Limb (tissue), 2 donors: ENCODE measurements around the gene ZNF679.
"Not testable (repeated sequence)": the region's sequence is repeated elsewhere in the genome, so short reads cannot be mapped to it uniquely, and the experiment has no call there.

Source experiments
- DNase-seq, 2 donors: peaks; one replicate each; pipeline ENCODE4 v3.0.0-alpha.2; 2016; ENCODE audit errors: extremely low spot score in 2 of 2

Gene ZNF679

DNA sequence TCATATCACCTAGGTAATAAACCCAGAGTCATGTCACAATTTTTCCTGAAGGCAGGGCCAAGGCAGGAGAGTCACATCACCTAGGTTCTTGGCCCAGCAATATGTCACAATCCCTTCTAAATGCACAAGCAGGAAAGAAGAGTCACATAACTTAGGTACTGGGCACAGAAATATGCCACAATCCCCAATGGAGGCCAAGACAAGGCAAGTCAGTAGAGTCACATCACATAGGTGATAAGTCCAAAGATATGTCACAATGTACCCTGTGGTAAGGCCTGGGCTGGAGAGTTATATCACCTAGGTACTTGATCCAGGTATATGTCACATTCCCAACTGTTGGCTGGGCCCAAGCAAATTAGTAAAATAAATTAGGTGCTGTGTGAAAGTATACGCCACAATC is at the start of gene ZNF679:
TSS of gene ZNF679 (plus strand) at position 301 of the 400 bp plus-strand sequence. CDS start 20,644 bp downstream, outside the sequence.
- DNase-seq = not testable (repeated sequence)

DNA sequence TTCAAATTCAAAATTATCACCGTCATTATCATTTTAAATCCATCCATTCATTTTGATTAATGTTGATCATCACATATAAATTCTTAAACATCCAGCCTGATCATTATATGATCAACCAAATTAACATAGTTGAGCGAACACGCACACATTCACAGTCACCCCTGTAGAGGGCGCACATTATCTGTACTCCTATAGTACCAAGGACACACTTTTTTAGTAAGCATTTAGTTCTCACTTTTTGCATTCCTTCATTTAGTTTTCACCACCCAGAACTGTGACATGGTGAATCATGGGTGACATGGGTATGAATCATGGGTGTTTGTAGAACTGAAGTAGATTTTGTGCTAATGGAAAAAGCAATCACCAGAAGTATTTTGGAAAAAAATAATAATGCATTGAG is 47.3 kb upstream of the ZNF679 start:
- DNase-seq = no peak

DNA sequence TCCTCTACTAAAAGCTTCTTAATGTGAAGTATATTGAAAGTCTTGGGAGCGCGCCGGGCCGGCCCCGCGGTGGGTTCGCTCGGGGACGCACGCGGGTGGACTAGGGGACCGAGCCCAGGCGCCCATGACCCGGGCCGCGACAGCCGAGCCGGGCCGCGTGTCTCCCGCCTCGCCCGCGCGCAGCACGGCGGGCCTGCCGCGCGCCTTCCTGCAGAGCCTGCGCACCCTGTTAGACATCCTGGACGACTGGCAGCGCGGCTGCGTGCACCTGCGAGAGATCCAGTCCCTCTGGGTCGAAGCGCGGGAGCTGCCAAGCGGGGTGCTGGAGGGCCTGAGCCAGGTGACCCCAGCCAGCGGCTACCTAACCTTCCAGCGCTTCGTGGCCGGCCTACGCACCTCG is 46.7 kb upstream of the ZNF679 start:
- no peak for DNase-seq

DNA sequence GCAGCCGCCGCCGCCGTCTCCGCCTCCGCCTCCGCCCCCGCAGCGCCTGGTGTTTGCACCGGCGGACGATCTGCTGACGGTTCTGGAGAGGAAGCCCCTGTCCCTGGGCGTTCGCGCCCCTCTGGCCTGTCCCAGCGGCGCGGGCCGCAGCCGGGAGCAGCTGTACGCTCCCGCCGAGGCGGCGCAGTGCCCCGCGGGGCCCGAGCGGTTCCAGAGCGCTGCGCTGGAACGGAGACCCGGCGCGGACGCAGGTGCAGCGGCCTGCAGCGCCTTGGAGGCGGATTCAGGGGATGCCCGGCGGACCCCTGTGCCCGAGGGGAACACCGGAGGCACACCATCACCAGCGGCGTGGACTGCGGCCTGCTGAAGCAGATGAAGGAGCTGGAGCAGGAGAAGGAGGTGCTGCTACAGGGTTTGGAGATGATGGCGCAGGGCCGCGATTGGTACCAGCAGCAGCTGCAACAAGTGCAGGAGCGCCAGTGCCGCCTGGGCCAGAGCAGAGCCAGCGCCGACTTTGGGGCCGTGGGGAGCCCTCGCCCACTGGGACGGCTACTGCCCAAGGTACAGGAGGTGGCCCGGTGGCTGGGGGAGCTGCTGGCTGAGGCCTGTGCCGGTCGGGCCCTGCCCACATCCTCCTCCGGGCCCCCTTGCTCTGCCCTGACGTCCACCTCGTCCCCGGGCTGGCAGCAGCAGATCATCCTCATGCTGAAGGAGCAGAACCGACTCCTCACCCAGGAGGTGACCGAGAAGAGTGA is 46.1 kb upstream of the ZNF679 start:
- DNase-seq = no peak

DNA sequence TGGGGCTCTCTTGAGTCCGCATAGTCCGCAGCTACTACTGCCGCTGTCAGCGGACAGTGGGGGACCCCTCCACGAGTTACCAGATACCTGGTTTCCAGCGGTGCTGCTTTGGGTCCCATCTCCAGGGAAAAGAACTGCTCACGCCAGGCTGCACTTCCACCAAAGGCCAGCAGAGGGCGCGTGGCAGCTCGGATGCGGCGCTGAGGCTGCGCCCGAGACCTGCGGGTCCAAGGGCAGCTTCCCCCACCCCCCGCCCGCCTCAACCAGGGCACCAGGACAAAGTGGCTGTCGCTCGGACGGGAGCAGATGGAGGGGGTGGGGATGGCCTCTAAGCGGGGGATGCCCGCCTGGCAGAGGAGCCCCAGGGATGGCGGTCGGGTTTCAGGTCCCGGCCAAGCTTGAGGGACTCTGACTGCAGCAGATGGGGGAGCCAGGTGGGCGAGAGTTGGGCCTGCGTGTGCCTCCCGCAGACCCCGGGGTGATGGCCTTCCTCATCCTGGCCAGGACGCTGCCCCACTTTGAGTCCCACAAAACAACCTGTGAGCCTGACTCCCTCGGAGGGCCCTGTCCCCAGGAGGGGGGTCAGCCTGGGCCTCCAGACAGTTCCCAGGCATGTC is 45.0 kb upstream of the ZNF679 start:
- DNase-seq = no peak

DNA sequence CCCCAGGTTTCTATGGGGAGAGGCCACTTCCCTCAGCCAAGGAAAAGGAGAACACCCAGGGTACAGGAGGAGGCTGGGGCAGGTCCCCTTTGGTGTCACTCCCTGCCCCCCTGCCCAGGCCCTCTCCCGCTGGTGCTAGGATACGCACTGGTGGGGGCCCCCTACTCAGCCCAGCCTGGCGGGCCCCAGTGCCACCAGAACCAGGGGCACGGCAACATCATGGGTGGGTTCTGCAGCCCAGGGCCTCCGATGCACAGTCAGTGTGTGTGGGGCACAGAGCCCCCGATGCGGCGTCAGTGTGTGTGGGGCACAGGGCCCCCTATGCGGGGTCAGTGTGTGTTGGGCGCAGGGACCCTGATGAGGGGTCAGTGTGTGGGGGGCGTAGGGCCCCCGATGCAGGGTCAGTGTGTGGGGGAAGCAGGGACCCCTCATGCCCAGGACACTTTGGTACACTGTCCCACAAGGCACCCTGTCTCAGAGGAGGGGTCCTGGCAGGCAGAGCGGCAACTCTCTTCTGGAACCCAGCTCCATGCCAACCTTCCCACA is 44.4 kb upstream of the ZNF679 start:
- no peak for DNase-seq

DNA sequence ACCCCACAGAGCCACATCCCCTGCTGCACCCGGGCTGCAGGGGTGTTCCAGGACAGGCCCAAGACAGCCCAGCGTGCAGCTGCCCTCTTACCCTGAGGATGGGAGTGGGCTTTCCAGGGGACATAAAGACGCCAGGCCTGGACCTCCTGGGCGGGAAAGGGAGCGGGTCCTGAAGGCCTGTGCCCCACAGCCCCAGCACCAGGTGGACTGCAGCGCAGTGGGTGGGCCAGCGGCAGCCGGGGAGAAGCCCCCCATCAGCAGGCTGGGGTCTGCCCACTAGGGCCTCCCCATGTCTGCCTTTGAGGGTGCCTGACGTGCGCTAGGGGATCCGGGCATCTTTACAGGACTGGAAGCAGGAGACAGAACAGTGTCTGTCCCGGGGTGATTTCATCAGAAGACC is 43.9 kb upstream of the ZNF679 start:
- DNase-seq = no peak

DNA sequence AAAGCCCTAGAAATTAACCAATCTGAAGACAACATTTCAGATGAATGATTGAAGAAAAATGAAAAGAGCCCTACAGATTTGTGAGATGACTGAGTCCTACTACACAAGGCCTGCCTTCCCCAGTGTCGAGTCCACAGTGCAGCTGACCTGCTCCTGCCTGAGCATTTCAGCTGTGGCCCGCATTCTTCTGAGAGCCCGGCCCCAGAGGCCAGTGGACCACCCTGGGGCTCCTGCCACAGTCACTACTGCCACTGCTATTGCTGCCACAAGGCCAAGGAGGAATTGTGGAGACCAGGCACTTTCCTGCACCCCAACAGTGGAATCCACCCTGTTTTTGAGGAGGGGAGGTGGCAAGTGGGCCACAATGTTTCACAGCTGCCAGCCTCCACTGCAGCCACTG is 40.9 kb upstream of the ZNF679 start:
- no peak for DNase-seq

DNA sequence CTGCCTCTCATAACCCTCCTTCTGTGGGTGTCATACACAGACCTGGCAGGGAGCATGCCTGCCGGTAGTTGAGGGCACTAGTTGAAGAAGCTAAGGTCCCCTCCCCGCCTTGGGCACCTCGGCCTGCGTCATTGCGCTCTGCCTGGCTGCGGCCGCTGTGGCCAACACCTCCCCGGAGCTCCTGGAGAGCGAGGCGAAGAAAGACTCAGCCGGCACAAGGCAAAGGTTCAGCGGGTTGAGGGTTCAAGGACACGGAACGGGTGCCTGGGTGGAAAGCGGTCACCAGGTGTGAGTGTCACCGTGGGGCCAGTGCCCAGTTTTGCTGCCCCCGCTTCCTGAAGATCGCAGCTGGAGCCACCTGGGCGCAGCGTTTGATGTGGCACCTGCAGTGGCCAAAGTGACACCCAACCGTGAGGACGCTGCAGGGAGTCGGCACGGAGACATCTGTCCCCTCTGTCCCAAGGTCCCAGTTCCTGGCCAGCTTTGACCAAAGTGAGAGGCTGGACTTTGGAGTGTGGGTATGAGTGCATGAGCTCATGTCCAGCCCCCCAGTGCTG is 36.0 kb upstream of the ZNF679 start:
- no peak for DNase-seq

DNA sequence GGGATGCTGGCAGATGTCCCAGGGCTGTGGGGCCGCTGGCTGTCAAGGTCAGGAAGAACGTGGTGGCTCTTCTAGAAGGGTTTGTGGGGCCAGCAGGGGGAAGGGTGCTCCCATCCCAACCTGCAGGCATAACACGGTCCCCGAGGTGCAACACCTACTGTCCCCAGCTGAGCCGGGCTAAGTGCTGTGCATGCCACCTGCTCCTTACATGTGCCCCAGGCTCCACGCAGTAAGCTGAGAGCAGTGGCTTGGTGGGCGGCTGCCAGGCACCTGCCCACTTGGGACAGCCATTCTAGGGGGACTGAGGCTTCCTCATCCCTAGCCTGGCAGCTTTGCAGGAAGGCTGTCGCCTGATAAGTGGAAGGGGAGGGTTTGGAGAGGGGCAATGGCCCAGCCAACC is 35.5 kb upstream of the ZNF679 start:
- DNase-seq = no peak

DNA sequence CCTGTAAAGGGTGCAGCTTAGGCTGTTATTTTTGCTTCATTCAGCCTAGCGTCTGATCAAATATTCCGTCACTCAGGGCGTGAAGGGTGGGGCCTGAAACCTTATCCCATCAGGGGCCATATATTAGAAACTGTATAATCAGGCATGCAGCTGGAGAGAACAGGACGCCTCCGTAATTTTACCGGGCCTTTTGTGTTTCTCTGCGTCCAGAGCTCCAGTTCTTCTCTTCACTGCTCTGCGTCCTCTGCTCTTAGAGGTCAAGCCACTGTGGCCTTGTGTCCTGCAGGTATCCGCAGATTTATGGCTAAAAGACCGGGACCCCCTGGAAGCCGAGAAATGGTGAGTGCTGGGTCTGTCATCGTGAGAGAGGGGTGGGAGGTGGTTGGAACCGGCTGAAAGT is 21.4 kb upstream of the ZNF679 start, which contains the start of gene ZNF735:
TSS of gene ZNF735 (plus strand) at position 301 of the 400 bp plus-strand sequence. CDS start at position 301, 0 bp downstream.
- no peak for DNase-seq

DNA sequence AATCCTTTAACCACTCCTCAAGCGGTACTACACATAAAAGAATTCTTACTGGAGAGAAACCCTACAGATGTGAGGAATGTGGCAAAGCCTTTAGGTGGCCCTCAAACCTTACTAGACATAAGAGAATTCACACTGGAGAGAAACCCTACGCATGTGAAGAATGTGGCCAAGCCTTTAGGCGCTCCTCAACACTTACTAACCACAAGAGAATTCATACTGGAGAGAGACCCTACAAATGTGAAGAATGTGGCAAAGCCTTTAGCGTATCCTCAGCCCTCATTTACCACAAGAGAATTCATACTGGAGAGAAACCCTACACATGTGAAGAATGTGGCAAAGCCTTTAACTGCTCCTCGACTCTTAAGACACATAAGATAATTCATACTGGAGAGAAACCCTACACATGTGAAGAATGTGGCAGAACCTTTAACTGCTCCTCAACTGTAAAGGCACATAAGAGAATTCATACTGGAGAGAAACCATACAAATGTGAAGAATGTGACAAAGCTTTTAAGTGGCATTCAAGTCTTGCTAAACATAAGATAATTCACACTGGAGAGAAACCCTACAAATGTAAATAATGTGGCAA is 8.5 kb upstream of the ZNF679 start:
- not testable (repeated sequence) for DNase-seq

DNA sequence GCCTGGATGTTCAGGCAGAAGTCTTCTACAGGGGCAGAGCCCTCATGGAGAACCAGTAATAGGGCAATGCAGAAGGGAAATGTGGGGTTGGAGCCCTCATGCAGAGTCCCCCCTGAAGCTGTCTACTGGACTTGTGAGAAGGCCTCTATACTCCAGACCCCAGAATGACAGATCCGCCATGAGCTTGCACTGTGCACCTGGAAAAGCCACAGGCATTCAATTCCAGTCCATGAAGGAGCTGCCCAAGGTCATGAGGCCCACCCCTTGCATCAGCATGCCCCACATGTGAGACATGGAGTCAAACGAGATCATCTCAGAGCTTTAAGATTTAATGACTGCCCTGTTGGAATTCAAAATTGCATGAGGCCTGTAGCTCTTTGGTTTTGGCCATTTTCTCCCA is 4.9 kb upstream of the ZNF679 start:
- no peak for DNase-seq

DNA sequence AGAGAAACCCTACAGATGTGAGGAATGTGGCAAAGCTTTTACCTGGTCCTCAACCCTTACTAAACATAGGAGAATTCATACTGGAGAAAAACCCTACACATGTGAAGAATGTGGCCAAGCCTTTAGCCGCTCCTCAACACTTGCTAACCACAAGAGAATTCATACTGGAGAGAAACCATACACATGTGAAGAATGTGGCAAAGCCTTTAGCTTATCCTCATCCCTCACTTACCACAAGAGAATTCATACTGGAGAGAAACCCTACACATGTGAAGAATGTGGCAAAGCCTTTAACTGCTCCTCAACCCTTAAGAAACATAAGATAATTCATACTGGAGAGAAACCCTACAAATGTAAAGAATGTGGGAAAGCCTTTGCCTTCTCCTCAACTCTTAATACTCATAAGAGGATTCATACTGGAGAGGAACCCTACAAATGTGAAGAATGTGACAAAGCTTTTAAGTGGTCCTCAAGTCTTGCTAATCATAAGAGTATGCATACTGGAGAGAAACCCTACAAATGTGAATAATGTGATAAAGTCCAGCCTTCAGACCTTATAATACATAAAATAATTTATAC is 38.2 kb downstream of the ZNF679 start:
- DNase-seq = no peak

DNA sequence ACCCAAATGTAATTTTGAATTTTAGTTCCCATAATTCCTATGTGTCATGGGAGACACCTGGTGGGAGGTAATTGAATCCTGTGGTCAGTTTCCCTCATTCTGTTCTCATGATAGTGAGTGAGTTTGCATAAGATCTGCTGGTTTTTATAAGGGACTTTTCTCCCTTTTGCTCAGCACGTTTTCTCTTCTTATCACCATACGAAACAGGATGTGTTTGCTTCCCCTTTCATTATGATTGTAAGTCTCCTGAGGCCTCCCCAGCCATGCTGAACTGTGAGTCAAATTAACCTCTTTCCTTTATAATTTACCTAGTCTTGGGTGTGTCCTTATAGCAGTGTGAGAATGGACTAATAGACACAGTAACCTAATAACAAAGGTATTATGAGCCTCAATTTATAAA is 49.4 kb downstream of the ZNF679 start:
- no peak for DNase-seq

DNA sequence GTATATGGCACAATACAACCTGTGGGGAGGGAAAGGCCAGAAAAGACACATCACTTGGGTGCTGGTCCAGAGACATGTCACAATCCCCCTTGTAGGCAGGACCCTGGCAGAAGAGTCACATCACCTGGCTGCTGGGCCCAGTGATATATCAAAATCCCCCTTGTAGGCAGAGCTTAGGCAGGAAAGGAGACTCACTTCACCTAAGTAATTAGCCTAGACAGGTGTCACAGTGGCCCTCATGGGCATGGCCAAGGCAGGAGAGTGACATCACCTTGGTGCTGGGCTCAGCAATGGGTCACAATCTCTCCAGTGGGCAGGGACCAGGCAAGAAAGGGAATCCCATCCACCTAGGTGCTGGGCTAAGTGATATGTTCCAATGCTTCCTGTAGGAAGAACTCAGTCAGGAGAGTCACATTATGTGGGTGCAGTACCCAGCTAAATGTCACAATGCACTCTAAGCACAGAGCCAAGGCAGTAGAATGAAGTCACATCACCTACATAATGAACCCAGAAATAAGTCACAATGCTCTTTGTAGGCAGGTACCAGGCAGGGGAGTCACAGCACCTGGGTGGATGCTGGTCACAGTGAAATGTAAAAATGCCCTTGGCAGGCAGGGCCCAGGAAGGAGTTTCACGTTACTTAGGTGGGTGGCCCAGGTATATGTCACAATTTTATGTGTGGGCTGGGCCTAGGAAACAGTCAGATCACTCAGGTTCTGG is 66.6 kb downstream of the ZNF679 start:
- DNase-seq = no peak

DNA sequence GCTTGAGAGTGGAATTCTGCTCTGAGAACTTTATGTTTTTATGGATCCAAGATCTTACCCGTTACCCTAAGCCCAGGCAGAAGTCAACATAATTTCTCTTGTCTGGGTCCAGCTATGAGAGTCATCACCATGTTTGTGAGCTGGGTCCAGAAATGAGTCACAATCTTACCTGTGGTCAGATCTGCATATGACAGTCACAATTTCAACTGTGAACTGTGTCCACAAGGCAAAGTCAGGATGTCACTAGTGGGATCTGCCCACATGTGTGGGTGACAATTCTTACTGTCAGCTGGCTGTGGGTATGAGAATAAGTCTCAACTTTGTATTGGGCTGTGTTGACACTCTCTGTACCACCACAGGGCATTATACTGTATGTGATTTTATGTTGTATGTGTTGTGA is 69.1 kb downstream of the ZNF679 start:
- DNase-seq = not testable (repeated sequence)

DNA sequence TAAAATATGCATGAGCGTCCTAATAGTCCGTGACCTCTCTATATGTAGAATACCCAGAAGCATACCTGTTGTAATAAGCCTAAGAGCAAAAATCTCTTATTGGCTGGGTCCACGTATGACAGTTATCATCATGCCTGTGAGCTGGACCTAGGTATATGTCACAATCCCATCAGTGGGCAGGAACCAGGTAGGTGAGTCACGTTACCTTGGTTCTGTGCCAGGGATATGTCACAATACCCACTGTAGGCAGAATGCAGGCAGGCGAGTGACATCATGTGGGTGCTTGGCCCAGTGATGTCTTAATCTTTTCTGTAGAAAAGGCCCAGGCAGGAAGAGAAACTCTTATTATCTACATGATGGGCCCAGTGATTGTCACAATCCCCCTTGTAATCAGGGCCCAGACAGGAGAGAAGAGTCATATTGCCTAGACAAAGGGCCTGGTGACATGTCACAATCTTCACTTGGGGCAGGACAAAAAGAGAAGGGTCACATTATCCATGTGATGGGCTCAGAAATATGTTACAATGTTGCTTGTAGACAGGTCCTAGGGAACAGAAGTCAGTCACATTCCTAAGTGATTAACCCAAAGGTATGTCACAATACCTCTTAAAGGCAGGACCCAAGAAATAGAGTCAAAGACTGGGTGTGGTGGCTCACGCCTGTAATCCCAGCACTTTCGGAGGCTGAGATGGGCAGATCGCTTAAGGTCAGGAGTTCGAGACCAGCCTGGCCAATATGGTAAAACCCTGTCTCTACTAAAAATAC is 72.5 kb downstream of the ZNF679 start:
- no peak for DNase-seq

DNA sequence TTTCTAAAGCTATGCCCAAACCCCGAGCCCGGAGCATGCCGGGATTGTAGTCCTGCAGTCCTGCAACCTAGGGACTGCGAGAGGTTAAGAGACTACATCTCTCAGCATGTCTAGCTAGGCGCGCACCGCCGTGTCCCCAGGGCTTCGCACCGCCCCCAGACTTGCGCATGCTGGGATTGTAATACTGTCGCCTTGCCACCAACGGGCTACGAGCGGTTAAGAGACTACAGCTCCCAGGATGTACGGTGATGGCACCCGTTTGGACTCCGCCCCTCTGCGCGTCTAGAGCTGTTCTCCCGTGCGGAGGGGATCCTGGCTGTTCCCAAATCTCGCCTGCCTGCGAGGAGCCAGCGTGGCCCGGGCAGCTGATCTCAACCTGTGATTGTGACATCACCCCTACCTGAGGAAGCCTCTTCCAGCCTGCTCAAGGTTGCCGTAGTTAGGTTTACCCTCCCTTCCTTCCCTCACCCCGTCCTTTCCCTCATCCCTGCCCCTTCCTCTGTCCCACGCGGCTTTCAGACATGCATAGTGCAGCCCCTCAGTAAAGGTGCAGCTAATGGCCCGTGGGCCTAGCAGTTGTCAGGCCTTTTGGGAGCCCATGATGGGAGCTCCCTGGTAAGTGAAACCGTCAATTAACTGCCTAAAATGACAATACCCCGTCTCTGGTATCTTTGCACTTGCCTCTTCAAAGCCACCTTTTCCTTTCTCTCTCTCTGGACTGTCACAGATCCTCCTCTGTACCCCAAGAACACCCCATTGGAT is 79.2 kb downstream of the ZNF679 start:
- DNase-seq = peak; percentile 87 to 90

DNA sequence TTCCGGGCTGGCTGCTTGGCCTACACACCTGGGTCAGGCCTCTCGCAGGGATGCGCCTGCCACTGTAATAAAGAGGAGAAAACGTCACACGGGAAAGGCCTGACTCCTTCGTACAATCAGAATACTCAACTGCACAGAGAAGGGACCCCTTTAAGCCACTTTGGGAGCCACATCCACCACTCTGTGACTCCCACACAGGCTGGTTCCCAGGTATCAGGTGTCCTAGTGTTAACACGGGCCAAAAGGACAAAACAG is 79.7 kb downstream of the ZNF679 start:
- no peak for DNase-seq
